ENCODE results near the gene RPS6KA2.

Gene RPS6KA2

DNA sequence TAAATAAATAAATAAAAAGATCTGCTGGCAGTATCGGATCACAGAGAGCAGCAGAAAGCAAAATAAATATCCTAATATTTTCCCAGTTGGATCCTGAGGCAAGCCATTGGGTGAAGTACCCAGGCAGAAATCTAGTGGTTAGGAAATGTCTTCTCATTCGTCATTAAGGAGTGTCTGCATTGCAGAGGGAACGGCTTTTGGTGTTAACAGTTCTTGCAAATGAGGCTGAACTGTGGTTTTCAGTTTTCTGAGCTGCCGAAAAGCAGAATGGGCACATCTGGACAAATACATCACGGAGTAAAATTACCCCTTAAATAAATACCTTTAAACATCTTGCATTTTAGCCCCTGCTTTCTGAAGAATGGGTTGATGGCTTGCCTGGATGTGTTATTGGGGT is 162.1 kb downstream of the RPS6KA2 start:
- Histone ChIP-seq H3K4me3 (ENCODE audit: low read depth, low read length) (no peak overlapping the region), H3K27me3 (replicated peaks) (no peaks in the 10 kb centered on the region), H3K36me3 (replicated peaks) (no peaks in the 10 kb centered on the region), H3K27ac (no peak overlapping the region)
- in situ Hi-C loops (cut with HindIII; ENCODE audit: low pct_ligation_motif_present, low sequenced_read_pairs) = no loop called here
- no peak for DNase-seq
- TF ChIP-seq, protein P1, sequence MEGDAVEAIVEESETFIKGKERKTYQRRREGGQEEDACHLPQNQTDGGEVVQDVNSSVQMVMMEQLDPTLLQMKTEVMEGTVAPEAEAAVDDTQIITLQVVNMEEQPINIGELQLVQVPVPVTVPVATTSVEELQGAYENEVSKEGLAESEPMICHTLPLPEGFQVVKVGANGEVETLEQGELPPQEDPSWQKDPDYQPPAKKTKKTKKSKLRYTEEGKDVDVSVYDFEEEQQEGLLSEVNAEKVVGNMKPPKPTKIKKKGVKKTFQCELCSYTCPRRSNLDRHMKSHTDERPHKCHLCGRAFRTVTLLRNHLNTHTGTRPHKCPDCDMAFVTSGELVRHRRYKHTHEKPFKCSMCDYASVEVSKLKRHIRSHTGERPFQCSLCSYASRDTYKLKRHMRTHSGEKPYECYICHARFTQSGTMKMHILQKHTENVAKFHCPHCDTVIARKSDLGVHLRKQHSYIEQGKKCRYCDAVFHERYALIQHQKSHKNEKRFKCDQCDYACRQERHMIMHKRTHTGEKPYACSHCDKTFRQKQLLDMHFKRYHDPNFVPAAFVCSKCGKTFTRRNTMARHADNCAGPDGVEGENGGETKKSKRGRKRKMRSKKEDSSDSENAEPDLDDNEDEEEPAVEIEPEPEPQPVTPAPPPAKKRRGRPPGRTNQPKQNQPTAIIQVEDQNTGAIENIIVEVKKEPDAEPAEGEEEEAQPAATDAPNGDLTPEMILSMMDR (IDR thresholded peaks at IDR 0.05; ENCODE audit: low read depth, low read length, missing control alignments) = no peak

DNA sequence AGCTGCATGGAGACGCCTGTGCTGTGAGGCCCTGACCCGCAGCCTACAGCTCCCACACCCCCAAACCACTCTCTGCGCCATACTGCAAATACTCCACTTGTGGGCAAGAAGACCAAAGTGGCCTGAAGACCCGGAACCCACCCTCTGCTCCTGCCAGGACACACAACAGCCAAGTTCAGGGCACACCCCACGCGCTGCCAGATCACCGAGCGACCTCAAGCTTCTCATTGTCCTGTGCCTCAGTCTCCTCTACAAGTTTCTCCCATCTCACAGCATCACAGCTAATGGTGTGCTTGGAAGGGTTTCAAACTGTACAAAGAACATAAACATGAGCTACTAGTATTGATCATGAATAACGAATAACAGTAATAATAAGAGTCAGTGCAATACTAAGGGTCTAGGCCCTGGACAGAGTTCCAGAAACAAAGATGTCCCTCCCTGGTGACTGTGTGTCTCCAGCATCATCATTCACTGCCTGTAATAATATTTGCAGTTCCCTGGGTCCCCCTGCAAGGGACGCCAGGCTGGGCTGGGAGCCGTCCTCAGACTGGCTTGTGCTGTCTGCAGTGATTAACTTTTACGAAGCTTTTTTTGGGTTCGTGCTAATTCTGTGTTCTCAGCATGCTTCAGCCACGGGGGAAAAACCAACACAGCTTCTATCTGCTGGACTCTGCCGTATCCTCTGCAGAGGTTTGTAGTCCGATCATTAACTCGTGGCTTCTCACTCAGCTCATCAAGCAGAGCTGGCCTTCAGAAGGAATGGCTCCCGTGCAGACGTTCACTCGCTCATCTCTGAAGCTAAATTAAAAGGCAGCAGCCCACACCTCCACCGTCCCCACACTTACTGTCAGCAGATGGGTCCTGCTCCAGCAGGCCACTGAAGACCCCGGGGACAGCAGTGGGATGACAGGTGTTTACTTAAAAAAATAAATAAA is 162.7 kb downstream of the RPS6KA2 start:
- no peak overlapping the region for H3K4me3 ChIP-seq (ENCODE audit: low read depth, low read length)
- H3K27me3 ChIP-seq (replicated peaks) = no peaks in the 10 kb centered on the region
- H3K27ac ChIP-seq = no peak overlapping the region
- TF ChIP-seq, protein P1 (IDR thresholded peaks at IDR 0.05; ENCODE audit: low read depth, low read length, missing control alignments) = no peak
- no peaks in the 10 kb centered on the region for H3K36me3 ChIP-seq (replicated peaks)
- no peak for DNase-seq
- in situ Hi-C loops (cut with HindIII; ENCODE audit: low pct_ligation_motif_present, low sequenced_read_pairs) = no loop called here

DNA sequence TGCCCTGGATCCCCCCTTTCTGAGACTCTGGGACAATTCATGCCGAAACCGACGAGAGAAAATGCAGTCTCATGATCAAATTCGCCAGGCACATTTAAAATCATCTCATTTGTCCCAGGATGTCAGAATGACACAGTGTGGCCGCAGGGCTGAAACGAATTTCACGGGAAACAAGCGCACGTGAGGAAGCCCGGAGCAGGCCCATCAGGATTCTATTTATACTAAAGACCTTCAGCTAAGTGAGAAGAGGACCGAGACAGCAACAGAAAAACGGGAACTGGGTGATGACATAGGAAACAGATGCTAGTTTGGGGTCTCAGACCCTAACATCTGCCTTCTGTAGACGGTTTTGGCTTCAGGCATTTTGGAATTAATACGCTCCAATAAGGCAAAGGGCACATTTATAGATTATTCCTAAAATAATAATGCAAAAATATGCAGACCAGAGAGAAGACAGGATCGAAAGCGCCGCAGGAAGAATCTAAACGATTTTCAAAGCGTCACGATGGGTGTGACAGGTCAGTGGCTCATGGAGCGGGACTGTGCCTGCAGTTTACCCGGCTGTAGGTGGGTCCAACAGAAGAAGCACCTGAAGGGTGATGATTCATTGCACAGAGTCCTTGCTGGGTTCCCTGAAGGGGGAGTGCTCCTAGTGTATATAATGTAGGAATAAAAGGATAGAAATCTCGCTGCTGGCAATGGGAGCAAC is 163.5 kb downstream of the RPS6KA2 start:
- in situ Hi-C loops (cut with HindIII; ENCODE audit: low pct_ligation_motif_present, low sequenced_read_pairs) = no loop called here
- Histone ChIP-seq H3K27ac (no peak overlapping the region), H3K27me3 (replicated peaks) (no peaks in the 10 kb centered on the region), H3K36me3 (replicated peaks) (no peaks in the 10 kb centered on the region), H3K4me3 (ENCODE audit: low read depth, low read length) (no peak overlapping the region)
- DNase-seq = no peak
- TF ChIP-seq, protein P1 (IDR thresholded peaks at IDR 0.05; ENCODE audit: low read depth, low read length, missing control alignments) = no peak

DNA sequence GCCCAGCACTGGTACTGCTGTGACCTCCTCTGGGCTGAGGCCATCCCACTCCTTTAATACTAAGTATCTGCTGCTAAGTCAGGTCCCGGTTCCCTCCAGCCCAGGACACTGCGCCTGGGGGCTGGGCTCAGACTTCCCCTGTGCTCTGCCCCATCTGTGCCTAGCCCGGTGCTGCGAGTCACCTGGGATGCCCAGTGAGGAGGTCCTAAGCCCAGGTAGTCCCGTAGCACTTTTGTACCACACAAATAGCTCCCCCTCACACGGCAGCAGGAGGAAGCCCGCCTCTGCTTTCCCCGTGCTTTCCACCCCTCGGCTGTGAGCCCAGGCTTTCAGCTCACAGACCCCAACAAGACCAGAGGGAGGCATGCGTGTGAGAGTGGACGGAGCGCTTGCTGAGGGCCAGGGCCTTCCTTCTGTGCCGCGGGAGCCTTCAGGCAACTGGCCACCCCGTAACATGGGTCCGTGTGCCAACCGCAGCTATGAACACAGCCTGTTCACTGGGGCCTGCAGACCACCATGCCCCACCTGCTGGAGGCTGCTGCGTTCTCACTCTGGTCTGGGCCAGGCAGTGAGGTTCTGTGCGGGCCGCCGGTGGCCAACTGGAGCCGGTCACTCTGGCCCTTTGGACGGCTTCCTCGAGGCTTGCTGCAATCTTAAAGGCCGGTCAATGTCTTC is 164.5 kb downstream of the RPS6KA2 start:
- Histone ChIP-seq H3K36me3 (replicated peaks) (no peaks in the 10 kb centered on the region), H3K27me3 (replicated peaks) (no peaks in the 10 kb centered on the region), H3K27ac (no peak overlapping the region), H3K4me3 (ENCODE audit: low read depth, low read length) (no peak overlapping the region)
- in situ Hi-C loops (cut with HindIII; ENCODE audit: low pct_ligation_motif_present, low sequenced_read_pairs) = no loop called here
- TF ChIP-seq, protein P1 (IDR thresholded peaks at IDR 0.05; ENCODE audit: low read depth, low read length, missing control alignments) = no peak
- DNase-seq = no peak

DNA sequence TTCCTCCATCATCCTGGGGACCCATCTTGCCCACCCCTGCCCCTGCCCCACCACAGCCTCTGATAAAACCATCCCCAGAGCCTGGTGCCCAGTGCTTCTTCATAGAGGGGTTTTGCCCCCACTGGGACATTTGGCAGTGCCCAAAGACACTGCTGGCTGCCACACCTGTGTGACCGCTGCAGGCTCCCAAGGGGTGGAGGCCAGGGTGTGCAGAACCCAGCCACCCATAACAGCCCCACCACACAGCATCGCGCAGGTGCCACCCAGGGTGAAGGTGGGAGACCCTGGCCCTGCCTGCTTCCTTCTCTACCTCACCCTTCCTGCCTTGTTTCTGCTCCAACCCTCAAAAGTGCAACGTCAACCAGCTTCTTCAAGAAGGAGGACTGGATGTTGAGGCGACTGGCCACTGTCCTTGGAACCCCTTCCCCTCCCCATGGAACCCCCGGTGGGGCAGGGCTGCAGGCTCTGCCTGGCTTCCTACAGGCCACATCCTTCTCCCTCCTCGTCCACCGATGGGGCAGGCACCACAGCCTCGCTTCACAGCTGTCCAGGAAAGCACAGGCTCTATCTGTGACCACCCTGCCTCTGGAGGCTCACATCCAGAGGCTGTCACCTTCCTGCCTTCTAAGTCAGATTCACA is 165.1 kb downstream of the RPS6KA2 start:
- TF ChIP-seq, protein P1 (IDR thresholded peaks at IDR 0.05; ENCODE audit: low read depth, low read length, missing control alignments) = no peak
- Histone ChIP-seq H3K27ac (no peak overlapping the region), H3K27me3 (replicated peaks) (no peaks in the 10 kb centered on the region), H3K4me3 (ENCODE audit: low read depth, low read length) (no peak overlapping the region), H3K36me3 (replicated peaks) (no peaks in the 10 kb centered on the region)
- DNase-seq = no peak
- in situ Hi-C loops (cut with HindIII; ENCODE audit: low pct_ligation_motif_present, low sequenced_read_pairs) = no loop called here

All from brain microvascular endothelial cell (primary cell).